Measurements from ENCODE around the gene EPHA5. TPM values are rescaled to one million over a fixed set of nuclear protein-coding genes. Genes with fewer than 3 reads are reported as not detected.

The EPHA5 gene
- polyA plus RNA-seq, 3 donors: not detected

DNA sequence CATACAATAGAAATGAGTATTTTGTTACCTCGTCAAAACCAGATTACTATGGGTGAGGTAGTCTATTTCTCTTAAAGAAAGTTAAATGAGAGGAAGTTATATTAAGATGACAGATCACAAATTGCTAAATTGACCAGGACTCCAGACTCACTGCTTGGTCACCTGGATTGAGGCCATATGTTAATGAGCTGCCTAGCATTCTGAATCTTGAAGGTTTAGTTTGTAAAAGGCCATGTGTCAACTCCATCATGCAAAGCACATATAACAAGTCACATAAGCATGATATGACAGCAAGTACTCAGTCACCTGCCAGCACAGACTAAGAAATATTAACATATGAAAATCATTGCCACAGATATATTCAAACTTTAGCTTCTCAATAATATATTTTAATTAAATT, 72.6 kb downstream of the EPHA5 start:
- Histone ChIP-seq H3K9me3 (replicated peaks in 1 of 2; ENCODE audit: control insufficient read depth in 1 of 2, insufficient read depth in 1 of 2, low read length in 2 of 2) (no peaks in the 10 kb centered on the region), H3K4me1 (ENCODE audit: control insufficient read depth in 1 of 2, insufficient read depth in 2 of 2, low read length in 2 of 2) (no peaks in the 10 kb centered on the region), H3K27ac (ENCODE audit: low read depth in 1 of 2, low read length in 2 of 2) (no peak overlapping the region), H3K79me2 (ENCODE audit: insufficient read depth, low read length) (no peaks in the 10 kb centered on the region), H2AFZ (ENCODE audit: insufficient read depth, low read depth, low read length, poor library complexity, severe bottlenecking) (no peak overlapping the region), H4K20me1 (ENCODE audit: insufficient read depth, low read length) (no peaks in the 10 kb centered on the region), H3K4me2 (replicated peaks; ENCODE audit: extremely low read depth, low read length, poor library complexity, severe bottlenecking) (no peak overlapping the region), H3K9ac (ENCODE audit: insufficient read depth, low read length, poor library complexity, severe bottlenecking) (no peak overlapping the region), H3K36me3 (replicated peaks in 1 of 2; ENCODE audit: control insufficient read depth in 1 of 2, insufficient read depth in 2 of 2, low read length in 2 of 2) (no peaks in the 10 kb centered on the region), H3K4me3 (replicated peaks in 1 of 3; ENCODE audit: low read depth in 2 of 3, low read length in 3 of 3) (no peak overlapping the region), H3K27me3 (ENCODE audit: control insufficient read depth in 2 of 2, insufficient read depth in 2 of 2, low read length in 2 of 2) (no peaks in the 10 kb centered on the region)
- no CpG with 5 or more reads among the region's 1 CpG for WGBS (ENCODE audit: insufficient coverage)
- intact Hi-C loops (cut with micrococcal nuclease): no loop called here
- Mint-ChIP-seq H3K4me3 (no peak overlapping the region), H3K36me3 (no peaks in the 10 kb centered on the region), H3K27ac (no peak overlapping the region), H3K9me3 (peaks cover 0 to 2% (median 0%) of the 10 kb centered on the region in 7 donors), H3K4me1 (no peaks in the 10 kb centered on the region), H3K27me3 (ENCODE audit: low read depth in 3 of 3) (no peaks in the 10 kb centered on the region)
- TF ChIP-seq, protein P1, sequence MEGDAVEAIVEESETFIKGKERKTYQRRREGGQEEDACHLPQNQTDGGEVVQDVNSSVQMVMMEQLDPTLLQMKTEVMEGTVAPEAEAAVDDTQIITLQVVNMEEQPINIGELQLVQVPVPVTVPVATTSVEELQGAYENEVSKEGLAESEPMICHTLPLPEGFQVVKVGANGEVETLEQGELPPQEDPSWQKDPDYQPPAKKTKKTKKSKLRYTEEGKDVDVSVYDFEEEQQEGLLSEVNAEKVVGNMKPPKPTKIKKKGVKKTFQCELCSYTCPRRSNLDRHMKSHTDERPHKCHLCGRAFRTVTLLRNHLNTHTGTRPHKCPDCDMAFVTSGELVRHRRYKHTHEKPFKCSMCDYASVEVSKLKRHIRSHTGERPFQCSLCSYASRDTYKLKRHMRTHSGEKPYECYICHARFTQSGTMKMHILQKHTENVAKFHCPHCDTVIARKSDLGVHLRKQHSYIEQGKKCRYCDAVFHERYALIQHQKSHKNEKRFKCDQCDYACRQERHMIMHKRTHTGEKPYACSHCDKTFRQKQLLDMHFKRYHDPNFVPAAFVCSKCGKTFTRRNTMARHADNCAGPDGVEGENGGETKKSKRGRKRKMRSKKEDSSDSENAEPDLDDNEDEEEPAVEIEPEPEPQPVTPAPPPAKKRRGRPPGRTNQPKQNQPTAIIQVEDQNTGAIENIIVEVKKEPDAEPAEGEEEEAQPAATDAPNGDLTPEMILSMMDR (IDR thresholded peaks at IDR 0.05): no peak
- DNase-seq: no peak

DNA sequence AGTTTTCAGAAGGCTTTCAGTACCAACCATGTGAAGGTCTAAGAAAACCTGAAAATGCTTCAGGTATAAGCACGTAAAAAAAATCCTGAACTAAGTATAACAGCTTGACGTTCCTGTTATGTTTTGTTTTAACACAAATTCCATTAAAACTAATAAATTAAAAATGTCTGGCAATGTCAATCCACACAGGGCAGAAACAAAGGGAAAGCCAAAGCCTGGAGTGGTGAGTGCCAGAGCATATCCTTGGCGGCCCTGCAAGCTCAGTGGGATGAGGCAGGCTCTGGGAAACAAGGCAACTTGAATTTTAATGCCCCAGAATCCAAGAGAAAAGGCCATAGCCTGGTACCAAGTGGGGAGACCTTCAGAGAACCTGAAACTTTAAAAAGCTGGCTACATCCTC, 78.2 kb downstream of the EPHA5 start:
- no peak overlapping the region for H2AFZ ChIP-seq (ENCODE audit: insufficient read depth, low read depth, low read length, poor library complexity, severe bottlenecking)
- H3K4me2 ChIP-seq (replicated peaks; ENCODE audit: extremely low read depth, low read length, poor library complexity, severe bottlenecking): no peak overlapping the region
- no peak overlapping the region for H3K27ac ChIP-seq (ENCODE audit: low read depth in 1 of 2, low read length in 2 of 2)
- no peak overlapping the region for H3K4me3 ChIP-seq (replicated peaks in 1 of 3; ENCODE audit: low read depth in 2 of 3, low read length in 3 of 3)
- peaks cover 0 to 2% (median 0%) of the 10 kb centered on the region in 7 donors for H3K9me3 Mint-ChIP-seq
- no peaks in the 10 kb centered on the region for H3K4me1 Mint-ChIP-seq
- H3K4me1 ChIP-seq (ENCODE audit: control insufficient read depth in 1 of 2, insufficient read depth in 2 of 2, low read length in 2 of 2): no peaks in the 10 kb centered on the region
- no peak overlapping the region for H3K9ac ChIP-seq (ENCODE audit: insufficient read depth, low read length, poor library complexity, severe bottlenecking)
- 27% methylated on average over 1 of the region's 3 CpGs for WGBS (ENCODE audit: insufficient coverage)
- DNase-seq: no peak
- no peaks in the 10 kb centered on the region for H3K36me3 ChIP-seq (replicated peaks in 1 of 2; ENCODE audit: control insufficient read depth in 1 of 2, insufficient read depth in 2 of 2, low read length in 2 of 2)
- no peaks in the 10 kb centered on the region for H3K9me3 ChIP-seq (replicated peaks in 1 of 2; ENCODE audit: control insufficient read depth in 1 of 2, insufficient read depth in 1 of 2, low read length in 2 of 2)
- H3K27ac Mint-ChIP-seq: no peak overlapping the region
- no peak overlapping the region for H3K4me3 Mint-ChIP-seq
- H3K27me3 Mint-ChIP-seq (ENCODE audit: low read depth in 3 of 3): no peaks in the 10 kb centered on the region
- H3K36me3 Mint-ChIP-seq: no peaks in the 10 kb centered on the region
- H3K27me3 ChIP-seq (ENCODE audit: control insufficient read depth in 2 of 2, insufficient read depth in 2 of 2, low read length in 2 of 2): no peaks in the 10 kb centered on the region
- TF ChIP-seq, protein P1 (IDR thresholded peaks at IDR 0.05): no peak
- intact Hi-C loops (cut with micrococcal nuclease): no loop called here
- H4K20me1 ChIP-seq (ENCODE audit: insufficient read depth, low read length): no peaks in the 10 kb centered on the region
- no peaks in the 10 kb centered on the region for H3K79me2 ChIP-seq (ENCODE audit: insufficient read depth, low read length)
